ENCODE data around the gene NTSR2. TPM values are rescaled to one million over a fixed set of nuclear protein-coding genes. Genes with fewer than 3 reads are reported as not detected.

NTSR2 gene
- total and polyA plus RNA-seq, 2 of the 8 experiments (the other 6 are each of a cell fraction or from before 2014, with no cell fraction given), result 0.05 TPM; not detected in 1

DNA sequence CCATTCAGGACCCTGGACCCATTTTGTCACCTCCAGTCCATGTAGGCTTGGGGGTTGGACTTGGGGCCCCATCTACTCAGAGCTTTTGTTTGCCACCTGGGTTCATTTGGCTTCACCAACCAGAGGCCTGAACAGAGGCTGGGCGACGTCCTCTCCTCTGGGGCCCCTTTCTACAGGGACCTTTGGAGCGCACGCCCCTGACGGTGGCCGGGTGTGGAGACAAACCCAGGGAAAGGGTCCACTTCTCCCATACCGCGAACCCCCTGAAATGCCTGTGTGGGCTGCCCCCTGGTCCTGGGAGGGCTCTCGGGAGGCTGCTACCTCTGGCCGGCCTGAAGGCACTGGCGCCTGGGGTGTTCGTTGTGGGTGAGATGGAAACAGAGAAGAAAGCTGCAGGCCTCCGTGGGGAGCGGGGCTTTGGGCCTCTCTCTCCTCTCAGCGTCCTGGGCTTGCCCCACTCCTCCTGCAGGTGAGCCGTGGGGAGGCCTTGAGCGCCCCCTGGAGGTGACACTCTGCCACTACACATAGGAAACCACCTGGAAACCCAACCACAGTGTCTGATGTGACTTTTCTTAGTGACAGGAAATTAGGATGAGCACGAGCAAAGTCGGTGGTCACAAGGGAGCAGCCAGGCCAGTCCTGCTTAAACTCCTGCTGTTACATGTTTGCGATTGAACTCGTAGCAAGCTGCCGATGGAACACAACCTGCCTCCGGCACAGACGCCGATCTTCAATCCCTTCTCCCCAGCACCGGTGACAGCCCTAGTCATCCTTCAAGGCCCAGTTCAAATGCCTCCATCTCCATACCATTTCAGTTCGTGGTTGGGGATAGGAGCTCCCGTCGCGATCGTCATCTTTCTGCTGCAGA lies 12.0 kb upstream of the NTSR2 start (continued):
- TF ChIP-seq BACH1 (IDR thresholded peaks at IDR 0.05; ENCODE audit: low read length), result peak; percentile 72
- TF ChIP-seq, protein P1, sequence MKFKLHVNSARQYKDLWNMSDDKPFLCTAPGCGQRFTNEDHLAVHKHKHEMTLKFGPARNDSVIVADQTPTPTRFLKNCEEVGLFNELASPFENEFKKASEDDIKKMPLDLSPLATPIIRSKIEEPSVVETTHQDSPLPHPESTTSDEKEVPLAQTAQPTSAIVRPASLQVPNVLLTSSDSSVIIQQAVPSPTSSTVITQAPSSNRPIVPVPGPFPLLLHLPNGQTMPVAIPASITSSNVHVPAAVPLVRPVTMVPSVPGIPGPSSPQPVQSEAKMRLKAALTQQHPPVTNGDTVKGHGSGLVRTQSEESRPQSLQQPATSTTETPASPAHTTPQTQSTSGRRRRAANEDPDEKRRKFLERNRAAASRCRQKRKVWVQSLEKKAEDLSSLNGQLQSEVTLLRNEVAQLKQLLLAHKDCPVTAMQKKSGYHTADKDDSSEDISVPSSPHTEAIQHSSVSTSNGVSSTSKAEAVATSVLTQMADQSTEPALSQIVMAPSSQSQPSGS (IDR thresholded peaks at IDR 0.05; ENCODE audit: low read length), result no peak
- TF ChIP-seq TAF7 (optimal IDR thresholded peaks at IDR 0.05; ENCODE audit: borderline replicate concordance, low read depth, low read length), result no peak
- TF ChIP-seq SIRT6 (IDR thresholded peaks at IDR 0.05; ENCODE audit: low read length), result no peak
- no peak for TF ChIP-seq POLR2A (IDR thresholded peaks at IDR 0.05; ENCODE audit: control extremely low read depth in 1 of 2, low read depth in 2 of 2, low read length in 2 of 2)
- TF ChIP-seq MAFK (IDR thresholded peaks at IDR 0.05; ENCODE audit: low read depth, low read length), result no peak
- TF ChIP-seq BCL11A (IDR thresholded peaks at IDR 0.05; ENCODE audit: low read depth in 2 of 2, low read length in 2 of 2), result no peak
- TF ChIP-seq POLR2AphosphoS5 (IDR thresholded peaks at IDR 0.05; ENCODE audit: low read depth, low read length), result no peak
- TF ChIP-seq, protein P2, sequence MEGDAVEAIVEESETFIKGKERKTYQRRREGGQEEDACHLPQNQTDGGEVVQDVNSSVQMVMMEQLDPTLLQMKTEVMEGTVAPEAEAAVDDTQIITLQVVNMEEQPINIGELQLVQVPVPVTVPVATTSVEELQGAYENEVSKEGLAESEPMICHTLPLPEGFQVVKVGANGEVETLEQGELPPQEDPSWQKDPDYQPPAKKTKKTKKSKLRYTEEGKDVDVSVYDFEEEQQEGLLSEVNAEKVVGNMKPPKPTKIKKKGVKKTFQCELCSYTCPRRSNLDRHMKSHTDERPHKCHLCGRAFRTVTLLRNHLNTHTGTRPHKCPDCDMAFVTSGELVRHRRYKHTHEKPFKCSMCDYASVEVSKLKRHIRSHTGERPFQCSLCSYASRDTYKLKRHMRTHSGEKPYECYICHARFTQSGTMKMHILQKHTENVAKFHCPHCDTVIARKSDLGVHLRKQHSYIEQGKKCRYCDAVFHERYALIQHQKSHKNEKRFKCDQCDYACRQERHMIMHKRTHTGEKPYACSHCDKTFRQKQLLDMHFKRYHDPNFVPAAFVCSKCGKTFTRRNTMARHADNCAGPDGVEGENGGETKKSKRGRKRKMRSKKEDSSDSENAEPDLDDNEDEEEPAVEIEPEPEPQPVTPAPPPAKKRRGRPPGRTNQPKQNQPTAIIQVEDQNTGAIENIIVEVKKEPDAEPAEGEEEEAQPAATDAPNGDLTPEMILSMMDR (IDR thresholded peaks at IDR 0.05; ENCODE audit: control extremely low read depth in 1 of 3, insufficient read depth in 1 of 3, low read depth in 1 of 3, low read length in 3 of 3), result peak; percentile 86 to 96 (median 95)
- TF ChIP-seq EP300 (IDR thresholded peaks at IDR 0.05; ENCODE audit: borderline replicate concordance in 1 of 2, low read depth in 2 of 2, low read length in 2 of 2), result no peak
- no peak for TF ChIP-seq EGR1 (IDR thresholded peaks at IDR 0.05; ENCODE audit: borderline replicate concordance, low read depth, low read length)
- no peak for TF ChIP-seq KDM4A (IDR thresholded peaks at IDR 0.05; ENCODE audit: low read depth, low read length, severe bottlenecking)
- TF ChIP-seq, protein P3, sequence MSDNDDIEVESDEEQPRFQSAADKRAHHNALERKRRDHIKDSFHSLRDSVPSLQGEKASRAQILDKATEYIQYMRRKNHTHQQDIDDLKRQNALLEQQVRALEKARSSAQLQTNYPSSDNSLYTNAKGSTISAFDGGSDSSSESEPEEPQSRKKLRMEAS (IDR thresholded peaks at IDR 0.05), result no peak
- TF ChIP-seq SIX5 (IDR thresholded peaks at IDR 0.05; ENCODE audit: low read depth, low read length), result no peak
- TF ChIP-seq, protein P4, sequence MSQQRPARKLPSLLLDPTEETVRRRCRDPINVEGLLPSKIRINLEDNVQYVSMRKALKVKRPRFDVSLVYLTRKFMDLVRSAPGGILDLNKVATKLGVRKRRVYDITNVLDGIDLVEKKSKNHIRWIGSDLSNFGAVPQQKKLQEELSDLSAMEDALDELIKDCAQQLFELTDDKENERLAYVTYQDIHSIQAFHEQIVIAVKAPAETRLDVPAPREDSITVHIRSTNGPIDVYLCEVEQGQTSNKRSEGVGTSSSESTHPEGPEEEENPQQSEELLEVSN (IDR thresholded peaks at IDR 0.05), result no peak
- TF ChIP-seq CREB1 (IDR thresholded peaks at IDR 0.05), result 0 out of 2 replicates have a peak, but pooled peaks have one; percentile 14
- TF ChIP-seq, protein P5, sequence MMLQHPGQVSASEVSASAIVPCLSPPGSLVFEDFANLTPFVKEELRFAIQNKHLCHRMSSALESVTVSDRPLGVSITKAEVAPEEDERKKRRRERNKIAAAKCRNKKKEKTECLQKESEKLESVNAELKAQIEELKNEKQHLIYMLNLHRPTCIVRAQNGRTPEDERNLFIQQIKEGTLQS (IDR thresholded peaks at IDR 0.05; ENCODE audit: insufficient read depth, low read depth, low read length), result no peak
- TF ChIP-seq EZH2 (IDR thresholded peaks at IDR 0.05; ENCODE audit: low read depth, low read length, severe bottlenecking), result no peak
